Testis (tissue), 2 donors: ENCODE measurements around the gene RAD9B.

Experiments used
- POLR2A ChIP-seq: fragments of 450-650 bp; IDR thresholded peaks from one replicate; pipeline ENCODE4 v1.6.1; 2017; ENCODE audit warnings: antibody characterized with exemption, mild to moderate bottlenecking, moderate library complexity
- TF ChIP-seq, protein P1 (sequence below), 3 experiments: fragments of 450-650 bp in 2 of 3; fragments of 200-600 bp in 1 of 3; sonication (generic) in 1 of 3; IDR thresholded peaks; one replicate each; pipeline ENCODE4 v1.5.1; 2016 to 2019; ENCODE audit warnings: antibody characterized with exemption in 3 of 3, mild to moderate bottlenecking in 2 of 3, moderate library complexity in 1 of 3

DNA sequence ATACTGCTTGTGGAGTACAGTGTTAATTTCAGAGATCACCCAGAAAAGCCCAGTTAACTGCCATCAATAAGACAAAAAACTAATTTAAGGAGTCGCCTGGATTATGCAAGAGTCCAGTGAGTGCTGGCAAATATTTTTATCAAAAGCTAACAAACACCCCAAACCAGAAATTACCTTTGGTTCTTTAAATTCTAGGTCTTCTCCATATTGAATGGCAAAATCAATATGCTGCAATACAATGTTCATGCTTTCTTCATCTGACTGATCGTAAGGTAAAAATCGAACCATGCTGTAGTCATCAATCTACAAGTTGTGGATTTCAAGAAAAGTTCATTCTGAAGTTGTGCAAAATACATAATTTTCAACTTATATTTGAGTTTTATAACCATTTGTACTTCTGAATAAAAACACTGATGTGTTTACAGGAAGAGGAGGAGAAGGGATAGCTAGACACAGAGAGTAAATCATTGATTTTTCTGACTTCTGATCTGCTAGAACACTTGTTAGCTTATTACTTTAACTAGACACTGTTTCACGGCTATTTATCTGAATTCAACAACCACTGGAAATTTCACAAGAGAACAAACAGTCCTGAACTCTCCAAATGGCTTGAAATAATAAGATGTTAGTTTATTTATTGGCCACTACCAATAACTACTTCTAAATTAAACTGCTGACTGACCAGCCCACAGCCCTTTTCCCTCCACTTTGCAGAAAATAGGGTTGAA, 48.4 kb upstream of the RAD9B start:
- TF ChIP-seq, protein P1, sequence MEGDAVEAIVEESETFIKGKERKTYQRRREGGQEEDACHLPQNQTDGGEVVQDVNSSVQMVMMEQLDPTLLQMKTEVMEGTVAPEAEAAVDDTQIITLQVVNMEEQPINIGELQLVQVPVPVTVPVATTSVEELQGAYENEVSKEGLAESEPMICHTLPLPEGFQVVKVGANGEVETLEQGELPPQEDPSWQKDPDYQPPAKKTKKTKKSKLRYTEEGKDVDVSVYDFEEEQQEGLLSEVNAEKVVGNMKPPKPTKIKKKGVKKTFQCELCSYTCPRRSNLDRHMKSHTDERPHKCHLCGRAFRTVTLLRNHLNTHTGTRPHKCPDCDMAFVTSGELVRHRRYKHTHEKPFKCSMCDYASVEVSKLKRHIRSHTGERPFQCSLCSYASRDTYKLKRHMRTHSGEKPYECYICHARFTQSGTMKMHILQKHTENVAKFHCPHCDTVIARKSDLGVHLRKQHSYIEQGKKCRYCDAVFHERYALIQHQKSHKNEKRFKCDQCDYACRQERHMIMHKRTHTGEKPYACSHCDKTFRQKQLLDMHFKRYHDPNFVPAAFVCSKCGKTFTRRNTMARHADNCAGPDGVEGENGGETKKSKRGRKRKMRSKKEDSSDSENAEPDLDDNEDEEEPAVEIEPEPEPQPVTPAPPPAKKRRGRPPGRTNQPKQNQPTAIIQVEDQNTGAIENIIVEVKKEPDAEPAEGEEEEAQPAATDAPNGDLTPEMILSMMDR (IDR thresholded peaks at IDR 0.05): no peak
- TF ChIP-seq POLR2A: no peak
